ENCODE results near the gene SEMA4D. TPM values are rescaled to one million over a fixed set of nuclear protein-coding genes. Genes with fewer than 3 reads are reported as not detected.
A peak's percentile ranks its signal among the peaks of the same experiment; 100 is the strongest.

The SEMA4D gene
- total and polyA plus RNA-seq, 2 donors from 2014 or later = 18.9 to 147 TPM

- FAIRE-seq (no peak), DNase-seq (no peak)
- Histone ChIP-seq H3K36me3 (ENCODE audit: control insufficient read depth in 2 of 3, insufficient read depth in 3 of 3, low read length in 3 of 3) (no peaks in the 10 kb centered on the region), H3K4me1 (ENCODE audit: control insufficient read depth in 2 of 3, insufficient read depth in 2 of 3, low read depth in 1 of 3, low read length in 3 of 3) (peaks cover 0 to 18% (median 14%) of the 10 kb centered on the region in 3 donors), H3K27me3 (ENCODE audit: control insufficient read depth, insufficient read depth, low read length) (no peaks in the 10 kb centered on the region), H3K9ac (ENCODE audit: low read length in 3 of 3) (no peak overlapping the region), H3K27ac (ENCODE audit: low read depth in 2 of 2, low read length in 2 of 2) (peak overlapping the region in 1 of 2 donors; percentile 81), H3K9me3 (ENCODE audit: control insufficient read depth in 2 of 3, insufficient read depth in 1 of 3, low read length in 3 of 3) (no peaks in the 10 kb centered on the region), H3K4me3 (ENCODE audit: low read length in 3 of 3) (no peak overlapping the region)
- TF ChIP-seq CTCF (IDR thresholded peaks at IDR 0.05; ENCODE audit: borderline replicate concordance, extremely low read depth, insufficient read depth) = no peak
- intact Hi-C loops (cut with DNase I) = no loop called here
Observed at GRCh38 chr9:89505048-89505447, 7.1 kb upstream of the SEMA4D start.

GRCh38 chr9:89502671-89503070 lies 4.8 kb upstream of the SEMA4D start:
- H3K9ac ChIP-seq (ENCODE audit: low read length in 3 of 3) = no peak overlapping the region
- intact Hi-C loops (cut with DNase I) = no loop called here
- H3K27ac ChIP-seq (ENCODE audit: low read depth in 2 of 2, low read length in 2 of 2) = no peak overlapping the region
- no peaks in the 10 kb centered on the region for H3K36me3 ChIP-seq (ENCODE audit: control insufficient read depth in 2 of 3, insufficient read depth in 3 of 3, low read length in 3 of 3)
- FAIRE-seq (no peak), DNase-seq (no peak)
- no peaks in the 10 kb centered on the region for H3K9me3 ChIP-seq (ENCODE audit: control insufficient read depth in 2 of 3, insufficient read depth in 1 of 3, low read length in 3 of 3)
- no peaks in the 10 kb centered on the region for H3K27me3 ChIP-seq (ENCODE audit: control insufficient read depth, insufficient read depth, low read length)
- peaks cover 0 to 20% (median 18%) of the 10 kb centered on the region in 3 donors for H3K4me1 ChIP-seq (ENCODE audit: control insufficient read depth in 2 of 3, insufficient read depth in 2 of 3, low read depth in 1 of 3, low read length in 3 of 3)
- TF ChIP-seq CTCF (IDR thresholded peaks at IDR 0.05; ENCODE audit: borderline replicate concordance, extremely low read depth, insufficient read depth) = no peak
- no peak overlapping the region for H3K4me3 ChIP-seq (ENCODE audit: low read length in 3 of 3)

- Histone ChIP-seq H3K4me1 (ENCODE audit: control insufficient read depth in 2 of 3, insufficient read depth in 2 of 3, low read depth in 1 of 3, low read length in 3 of 3) (peaks cover 0 to 20% (median 18%) of the 10 kb centered on the region in 3 donors), H3K27ac (ENCODE audit: low read depth in 2 of 2, low read length in 2 of 2) (no peak overlapping the region), H3K9me3 (ENCODE audit: control insufficient read depth in 2 of 3, insufficient read depth in 1 of 3, low read length in 3 of 3) (no peaks in the 10 kb centered on the region), H3K4me3 (ENCODE audit: low read length in 3 of 3) (no peak overlapping the region), H3K27me3 (ENCODE audit: control insufficient read depth, insufficient read depth, low read length) (no peaks in the 10 kb centered on the region), H3K36me3 (ENCODE audit: control insufficient read depth in 2 of 3, insufficient read depth in 3 of 3, low read length in 3 of 3) (no peaks in the 10 kb centered on the region), H3K9ac (ENCODE audit: low read length in 3 of 3) (no peak overlapping the region)
- no peak for TF ChIP-seq CTCF (IDR thresholded peaks at IDR 0.05; ENCODE audit: borderline replicate concordance, extremely low read depth, insufficient read depth)
- FAIRE-seq (no peak), DNase-seq (no peak)
- intact Hi-C loops (cut with DNase I) = no loop called here
Observed at GRCh38 chr9:89502038-89502601, 4.2 kb upstream of the SEMA4D start.

Measured in kidney (tissue), 14 donors.